H1 (cell line): Measurements from ENCODE around the gene OR10J4. TPM values are rescaled to one million over a fixed set of nuclear protein-coding genes. Genes with fewer than 3 reads are reported as not detected.

Source experiments
- polyA plus RNA-seq, 7 experiments: library from polyadenylated mRNA; depleted of rRNA in 3 of 7; stranded (reverse) in 5 of 7; unstranded in 2 of 7; fragments of >200 nt in 5 of 7; fragments of 200-250 nt in 2 of 7; gene quantifications; 1 replicate in 5 of 7; 2 replicates in 1 of 7; 4 replicates in 1 of 7; pipeline versions ENCODE4 v1.2.1 to v1.2.3, GENCODE V29; 2011 to 2013; ENCODE audit warnings: missing spikeins in 2 of 7, mixed read lengths in 2 of 7
- total RNA-seq: library from RNA; stranded (reverse); fragmentation: NEBNext Ultra II Directional; extraction: Animal tissue kit (Norgen Biotek cat#: 25700); gene quantifications from 2 replicates; pipeline ENCODE4 v1.2.1, GENCODE V29; 2021

Gene OR10J4
- total and polyA plus RNA-seq, 2 of the 8 experiments (the other 6 are each of a cell fraction or from before 2014, with no cell fraction given): not detected

Other genes starting within 250 kb of the OR10J4 start
- 0.61 TPM in 2 replicates for gene ACKR1, start 227.3 kb upstream of the OR10J4 start, total RNA-seq
- gene ACKR1, start 227.3 kb upstream of the OR10J4 start, polyA plus RNA-seq (2011; rRNA removed): 0.66 and 1.00 TPM in 2 replicates
- gene FCER1A, start 129.9 kb upstream of the OR10J4 start, total RNA-seq: not detected in 2 replicates
- not detected in 2 replicates for gene FCER1A, start 129.9 kb upstream of the OR10J4 start, polyA plus RNA-seq (2011; rRNA removed)
- not detected in 2 replicates for gene OR10J1, start 7.5 kb downstream of the OR10J4 start, total RNA-seq
- gene OR10J1, start 7.5 kb downstream of the OR10J4 start, polyA plus RNA-seq (2011; rRNA removed): not detected in 2 replicates
- gene OR10J5, start 103.8 kb downstream of the OR10J4 start, total RNA-seq: not detected in 2 replicates
- not detected in 2 replicates for gene OR10J5, start 103.8 kb downstream of the OR10J4 start, polyA plus RNA-seq (2011; rRNA removed)
- not detected in 2 replicates for gene APCS, start 155.6 kb downstream of the OR10J4 start, total RNA-seq
- gene APCS, start 155.6 kb downstream of the OR10J4 start, polyA plus RNA-seq (2011; rRNA removed): not detected in 2 replicates